Neural progenitor cell (in vitro differentiated cells): ENCODE measurements around the gene TIAL1.

Source experiments
- EZH2 ChIP-seq: fragments of 200-600 bp; sonication (generic); IDR thresholded peaks from 2 replicates; pipeline ENCODE4 v1.6.1; 2017; ENCODE audit warnings: antibody characterized with exemption, mild to moderate bottlenecking, moderate library complexity
- EZH2phosphoT487 ChIP-seq: fragments of 200-600 bp; sonication (generic); IDR thresholded peaks from 2 replicates; pipeline ENCODE4 v1.6.1; 2017; ENCODE audit warnings: antibody characterized with exemption
- TF ChIP-seq, protein P1 (sequence below): fragments of 200-600 bp; sonication (generic); IDR thresholded peaks from 2 replicates; pipeline ENCODE4 v1.5.1; 2017; ENCODE audit warnings: antibody characterized with exemption, mild to moderate bottlenecking

GRCh38 chr10:119542357-119542987, 54.3 kb downstream of the TIAL1 start, which contains the start of gene RGS10:
- TF ChIP-seq, protein P1, sequence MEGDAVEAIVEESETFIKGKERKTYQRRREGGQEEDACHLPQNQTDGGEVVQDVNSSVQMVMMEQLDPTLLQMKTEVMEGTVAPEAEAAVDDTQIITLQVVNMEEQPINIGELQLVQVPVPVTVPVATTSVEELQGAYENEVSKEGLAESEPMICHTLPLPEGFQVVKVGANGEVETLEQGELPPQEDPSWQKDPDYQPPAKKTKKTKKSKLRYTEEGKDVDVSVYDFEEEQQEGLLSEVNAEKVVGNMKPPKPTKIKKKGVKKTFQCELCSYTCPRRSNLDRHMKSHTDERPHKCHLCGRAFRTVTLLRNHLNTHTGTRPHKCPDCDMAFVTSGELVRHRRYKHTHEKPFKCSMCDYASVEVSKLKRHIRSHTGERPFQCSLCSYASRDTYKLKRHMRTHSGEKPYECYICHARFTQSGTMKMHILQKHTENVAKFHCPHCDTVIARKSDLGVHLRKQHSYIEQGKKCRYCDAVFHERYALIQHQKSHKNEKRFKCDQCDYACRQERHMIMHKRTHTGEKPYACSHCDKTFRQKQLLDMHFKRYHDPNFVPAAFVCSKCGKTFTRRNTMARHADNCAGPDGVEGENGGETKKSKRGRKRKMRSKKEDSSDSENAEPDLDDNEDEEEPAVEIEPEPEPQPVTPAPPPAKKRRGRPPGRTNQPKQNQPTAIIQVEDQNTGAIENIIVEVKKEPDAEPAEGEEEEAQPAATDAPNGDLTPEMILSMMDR: no peak
- TF ChIP-seq EZH2 (peak; percentile 82), EZH2phosphoT487 (peak; percentile 10)
